Mesendoderm (in vitro differentiated cells): Measurements from ENCODE around the gene HDAC3. TPM values are rescaled to one million over a fixed set of nuclear protein-coding genes. Genes with fewer than 3 reads are reported as not detected.

Experiments
- DNase-seq: peaks from one replicate; pipeline ENCODE4 v3.0.0; 2013
- H2AK5ac ChIP-seq: 2 replicates; pipeline ENCODE4 v1.6.1; 2013; ENCODE audit warnings: low read length, inconsistent platforms
- H2BK120ac ChIP-seq: 2 replicates; pipeline ENCODE4 v1.6.1; 2013; ENCODE audit warnings: low read depth, mild to moderate bottlenecking, low read length, moderate library complexity, mixed read lengths
- H2BK15ac ChIP-seq: replicated peaks from 2 replicates; pipeline ENCODE4 v1.6.1; 2013; ENCODE audit warnings: low read depth, mild to moderate bottlenecking, moderate library complexity
- H2BK5ac ChIP-seq: 2 replicates; pipeline ENCODE4 v1.6.1; 2013; ENCODE audit warnings: low read length, inconsistent platforms
- H3K18ac ChIP-seq: 2 replicates; pipeline ENCODE4 v1.6.1; 2013; ENCODE audit warnings: mild to moderate bottlenecking, low read length, mixed read lengths
- H3K23ac ChIP-seq: one replicate; pipeline ENCODE4 v1.6.1; 2013; ENCODE audit warnings: low read length
- H3K27ac ChIP-seq: 2 replicates; pipeline ENCODE4 v1.5.1; 2013; ENCODE audit warnings: low read depth, mild to moderate bottlenecking, inconsistent platforms, low read length, moderate library complexity
- H3K27me3 ChIP-seq: 2 replicates; pipeline ENCODE4 v1.6.1; 2013; ENCODE audit warnings: low read length, control low read depth, mild to moderate bottlenecking, inconsistent platforms; ENCODE audit not compliant: insufficient read depth, poor library complexity
- H3K36me3 ChIP-seq: 2 replicates; pipeline ENCODE4 v1.6.1; 2013; ENCODE audit warnings: low read length, inconsistent platforms; ENCODE audit not compliant: control insufficient read depth, insufficient read depth
- H3K4ac ChIP-seq: one replicate; pipeline ENCODE4 v1.6.1; 2013; ENCODE audit warnings: low read depth, mild to moderate bottlenecking, low read length, moderate library complexity
- H3K4me1 ChIP-seq: 2 replicates; pipeline ENCODE4 v1.6.1; 2013; ENCODE audit warnings: low read depth, low read length, inconsistent platforms; ENCODE audit not compliant: control insufficient read depth
- H3K4me2 ChIP-seq: 2 replicates; pipeline ENCODE4 v1.6.1; 2013; ENCODE audit warnings: low read length
- H3K4me3 ChIP-seq: 2 replicates; pipeline ENCODE4 v1.5.1; 2013; ENCODE audit warnings: mild to moderate bottlenecking, low read length
- H3K56ac ChIP-seq: one replicate; pipeline ENCODE4 v1.6.1; 2013; ENCODE audit warnings: low read length
- H3K79me1 ChIP-seq: 2 replicates; pipeline ENCODE4 v1.6.1; 2013; ENCODE audit warnings: low read length, inconsistent platforms
- H3K79me2 ChIP-seq: 2 replicates; pipeline ENCODE4 v1.6.1; 2013; ENCODE audit warnings: mild to moderate bottlenecking, low read length; ENCODE audit not compliant: control insufficient read depth, insufficient read depth
- H3K9ac ChIP-seq: 2 replicates; pipeline ENCODE4 v1.6.1; 2013; ENCODE audit warnings: low read length, inconsistent platforms
- H4K5ac ChIP-seq: one replicate; pipeline ENCODE4 v1.6.1; 2013; ENCODE audit warnings: low read length
- H4K8ac ChIP-seq: one replicate; pipeline ENCODE4 v1.6.1; 2013; ENCODE audit warnings: low read depth, mild to moderate bottlenecking, control low read depth, low read length, moderate library complexity
- WGBS: extraction: QIAGEN DNeasy Blood & Tissue Kit; methylation state at CpG from one replicate; pipeline ENCODE4 v1.1.7; 2013; ENCODE audit warnings: low lambda C conversion rate, missing lambda C conversion rate; ENCODE audit not compliant: insufficient coverage; ENCODE audit errors: extremely low coverage; 5-methylcytosine and 5-hydroxymethylcytosine counted together
- polyA plus RNA-seq, 2 experiments: library from polyadenylated mRNA; stranded (reverse); fragments of 200-250 nt; gene quantifications; one replicate each; pipeline ENCODE4 v1.2.3, GENCODE V29; 2013

The HDAC3 gene
- polyA plus RNA-seq (2013, experiment 1 of 2): 65.6 TPM
- polyA plus RNA-seq (2013, experiment 2 of 2): 64.3 TPM

- Histone ChIP-seq H3K4me3 (peak within 1 kb of the TSS; percentile 80), H3K9ac (peak within 1 kb of the TSS; percentile 88), H3K4me1 (no peaks in the 10 kb centered on the region), H3K18ac (peak within 1 kb of the TSS; percentile 33), H3K36me3 (no peaks in the 10 kb centered on the region), H3K23ac (peak within 1 kb of the TSS; percentile 48), H3K4ac (no peak within 1 kb of the TSS), H4K8ac (no peak within 1 kb of the TSS), H3K79me2 (peaks cover 25% of the 10 kb centered on the region), H3K56ac (peak within 1 kb of the TSS; percentile 94), H2BK15ac (no peak within 1 kb of the TSS), H2BK5ac (peak within 1 kb of the TSS; percentile 21), H3K27me3 (no peaks in the 10 kb centered on the region), H3K79me1 (peaks cover 14% of the 10 kb centered on the region), H2AK5ac (no peak within 1 kb of the TSS), H2BK120ac (no peak within 1 kb of the TSS), H3K27ac (peak within 1 kb of the TSS; percentile 32), H3K4me2 (peak within 1 kb of the TSS; percentile 85), H4K5ac (no peak within 1 kb of the TSS)
- peak; percentile 95 for DNase-seq
- WGBS: no CpG with 5 or more reads among the region's 55 CpGs
Measured at GRCh38 chr5:141636413-141637122, at the start of gene HDAC3, which contains the start of gene RELL2. TSS of gene HDAC3 (minus strand) at chr5:141636849. CDS start at chr5:141636790, 59 bp downstream. TSS of gene RELL2 (plus strand) at chr5:141636997. CDS start at chr5:141638226, 1,229 bp downstream.

DNA sequence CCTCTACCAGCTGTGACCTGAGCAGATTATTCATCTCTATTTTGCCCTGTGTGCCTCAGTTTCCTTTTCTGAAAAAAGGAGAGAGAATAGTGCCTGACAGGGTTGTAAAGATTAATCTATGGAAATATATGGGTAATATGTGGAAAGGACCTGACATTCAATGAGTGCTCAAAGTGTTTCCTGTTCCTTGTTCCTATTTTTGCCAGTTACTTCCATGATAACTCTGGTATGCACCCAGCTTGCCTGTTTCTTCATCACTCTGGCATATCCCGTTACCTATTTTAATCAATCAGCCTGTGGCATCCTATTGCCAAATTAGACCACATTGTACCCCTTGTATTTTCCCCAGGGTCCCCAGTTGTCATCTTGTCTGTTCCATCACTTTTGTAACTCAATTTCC, 48.9 kb upstream of the HDAC3 start:
- Histone ChIP-seq H4K8ac (no peak overlapping the region), H2BK5ac (no peak overlapping the region), H2BK120ac (no peak overlapping the region), H2BK15ac (no peak overlapping the region), H3K27me3 (no peaks in the 10 kb centered on the region), H3K36me3 (no peaks in the 10 kb centered on the region), H3K18ac (no peak overlapping the region), H3K4me2 (no peak overlapping the region), H3K56ac (no peak overlapping the region), H2AK5ac (no peak overlapping the region), H3K4me1 (peaks cover 9% of the 10 kb centered on the region), H4K5ac (no peak overlapping the region), H3K79me1 (no peaks in the 10 kb centered on the region), H3K9ac (no peak overlapping the region), H3K23ac (no peak overlapping the region), H3K79me2 (no peaks in the 10 kb centered on the region), H3K4me3 (no peak overlapping the region), H3K27ac (no peak overlapping the region), H3K4ac (no peak overlapping the region)
- WGBS: no CpG with 5 or more reads among the region's 1 CpG
- no peak for DNase-seq

DNA sequence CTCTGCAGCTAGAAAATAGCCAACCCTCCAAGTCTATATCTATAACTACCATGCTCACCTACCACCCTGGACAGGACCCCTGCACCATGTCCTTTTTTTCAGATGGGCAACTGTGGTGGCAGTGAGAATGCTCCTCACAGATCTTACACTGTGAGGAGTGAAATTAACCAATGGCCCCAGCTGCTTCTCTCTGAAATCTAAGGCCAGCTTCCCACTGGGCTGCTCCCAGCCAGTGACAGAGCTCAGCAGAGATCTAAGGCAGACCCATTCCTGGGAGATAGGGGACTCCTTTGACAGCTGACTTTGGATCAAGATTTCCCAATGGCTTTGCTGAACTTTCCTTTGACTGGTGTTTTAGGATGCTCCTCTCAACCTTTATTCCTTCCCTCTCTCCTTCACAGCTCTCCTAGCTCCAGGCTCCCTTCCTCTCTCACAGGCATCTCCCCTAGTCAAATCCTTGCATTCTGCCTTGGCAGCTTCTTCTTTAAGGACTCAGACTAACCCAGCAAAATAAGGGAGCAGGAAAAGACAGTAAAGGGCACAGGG, 47.0 kb upstream of the HDAC3 start:
- H4K8ac ChIP-seq: no peak overlapping the region
- H3K56ac ChIP-seq: peak overlapping the region; percentile 62
- no peak overlapping the region for H4K5ac ChIP-seq
- no peaks in the 10 kb centered on the region for H3K27me3 ChIP-seq
- H3K4me2 ChIP-seq: no peak overlapping the region
- no peak overlapping the region for H3K4me3 ChIP-seq
- H2AK5ac ChIP-seq: no peak overlapping the region
- DNase-seq: peak; percentile 61
- H3K9ac ChIP-seq: peak overlapping the region; percentile 20
- no peak overlapping the region for H3K27ac ChIP-seq
- H3K4ac ChIP-seq: no peak overlapping the region
- H2BK15ac ChIP-seq: no peak overlapping the region
- no peak overlapping the region for H3K18ac ChIP-seq
- no peak overlapping the region for H2BK5ac ChIP-seq
- H3K36me3 ChIP-seq: no peaks in the 10 kb centered on the region
- no peak overlapping the region for H3K23ac ChIP-seq
- H3K4me1 ChIP-seq: peaks cover 14% of the 10 kb centered on the region
- H3K79me2 ChIP-seq: peaks cover 5% of the 10 kb centered on the region
- H2BK120ac ChIP-seq: no peak overlapping the region
- H3K79me1 ChIP-seq: peaks cover 2% of the 10 kb centered on the region

GRCh38 chr5:141681695-141682641, 45.3 kb upstream of the HDAC3 start, which contains the start of gene ARAP3:
TSS of gene ARAP3 (minus strand) at chr5:141682230. CDS start at chr5:141680486, 1,744 bp downstream.
- no peaks in the 10 kb centered on the region for H3K36me3 ChIP-seq
- peak within 1 kb of the TSS; percentile 42 for H4K5ac ChIP-seq
- peak within 1 kb of the TSS; percentile 96 for H3K18ac ChIP-seq
- peak within 1 kb of the TSS; percentile 97 for H2BK5ac ChIP-seq
- peak within 1 kb of the TSS; percentile 90 for H2AK5ac ChIP-seq
- peaks cover 5% of the 10 kb centered on the region for H3K79me2 ChIP-seq
- H2BK15ac ChIP-seq: peak within 1 kb of the TSS; percentile 45
- H3K23ac ChIP-seq: peak within 1 kb of the TSS; percentile 95
- H3K4me3 ChIP-seq: peak within 1 kb of the TSS; percentile 60
- DNase-seq: peak; percentile 89
- H3K4me1 ChIP-seq: peaks cover 14% of the 10 kb centered on the region
- no CpG with 5 or more reads among the region's 77 CpGs for WGBS
- H2BK120ac ChIP-seq: peak within 1 kb of the TSS; percentile 46
- no peaks in the 10 kb centered on the region for H3K27me3 ChIP-seq
- H3K4ac ChIP-seq: peak within 1 kb of the TSS; percentile 98
- peak within 1 kb of the TSS; percentile 98 for H3K56ac ChIP-seq
- no peak within 1 kb of the TSS for H4K8ac ChIP-seq
- peak within 1 kb of the TSS; percentile 93 for H3K27ac ChIP-seq
- peak within 1 kb of the TSS; percentile 98 for H3K9ac ChIP-seq
- H3K79me1 ChIP-seq: peaks cover 2% of the 10 kb centered on the region
- peak within 1 kb of the TSS; percentile 70 for H3K4me2 ChIP-seq

GRCh38 chr5:141681295-141681694, 44.6 kb upstream of the HDAC3 start:
- Histone ChIP-seq H2AK5ac (peak overlapping the region; percentile 90), H3K4ac (peak overlapping the region; percentile 98), H3K79me2 (peaks cover 5% of the 10 kb centered on the region), H3K18ac (peak overlapping the region; percentile 96), H3K27me3 (no peaks in the 10 kb centered on the region), H3K27ac (peak overlapping the region; percentile 87), H3K79me1 (peaks cover 2% of the 10 kb centered on the region), H3K23ac (peak overlapping the region; percentile 95), H3K36me3 (no peaks in the 10 kb centered on the region), H3K4me2 (peak overlapping the region; percentile 70), H2BK5ac (peak overlapping the region; percentile 97), H3K4me3 (peak overlapping the region; percentile 41), H4K8ac (no peak overlapping the region), H2BK120ac (peak overlapping the region; percentile 1), H3K56ac (peak overlapping the region; percentile 98), H3K4me1 (peaks cover 14% of the 10 kb centered on the region), H3K9ac (peak overlapping the region; percentile 98), H4K5ac (peak overlapping the region; percentile 42), H2BK15ac (no peak overlapping the region)
- no peak for DNase-seq
- no CpG with 5 or more reads among the region's 2 CpGs for WGBS
